SIG-M5 (cell line): ENCODE measurements around the gene CACNG8.
"Not testable (repeated sequence)": the region's sequence is repeated elsewhere in the genome, so short reads cannot be mapped to it uniquely, and the experiment has no call there.

Experiments used
- DNase-seq: peaks from one replicate; lab custom pipeline; 2025; lab: John Stamatoyannopoulos, UW

The CACNG8 gene

DNA sequence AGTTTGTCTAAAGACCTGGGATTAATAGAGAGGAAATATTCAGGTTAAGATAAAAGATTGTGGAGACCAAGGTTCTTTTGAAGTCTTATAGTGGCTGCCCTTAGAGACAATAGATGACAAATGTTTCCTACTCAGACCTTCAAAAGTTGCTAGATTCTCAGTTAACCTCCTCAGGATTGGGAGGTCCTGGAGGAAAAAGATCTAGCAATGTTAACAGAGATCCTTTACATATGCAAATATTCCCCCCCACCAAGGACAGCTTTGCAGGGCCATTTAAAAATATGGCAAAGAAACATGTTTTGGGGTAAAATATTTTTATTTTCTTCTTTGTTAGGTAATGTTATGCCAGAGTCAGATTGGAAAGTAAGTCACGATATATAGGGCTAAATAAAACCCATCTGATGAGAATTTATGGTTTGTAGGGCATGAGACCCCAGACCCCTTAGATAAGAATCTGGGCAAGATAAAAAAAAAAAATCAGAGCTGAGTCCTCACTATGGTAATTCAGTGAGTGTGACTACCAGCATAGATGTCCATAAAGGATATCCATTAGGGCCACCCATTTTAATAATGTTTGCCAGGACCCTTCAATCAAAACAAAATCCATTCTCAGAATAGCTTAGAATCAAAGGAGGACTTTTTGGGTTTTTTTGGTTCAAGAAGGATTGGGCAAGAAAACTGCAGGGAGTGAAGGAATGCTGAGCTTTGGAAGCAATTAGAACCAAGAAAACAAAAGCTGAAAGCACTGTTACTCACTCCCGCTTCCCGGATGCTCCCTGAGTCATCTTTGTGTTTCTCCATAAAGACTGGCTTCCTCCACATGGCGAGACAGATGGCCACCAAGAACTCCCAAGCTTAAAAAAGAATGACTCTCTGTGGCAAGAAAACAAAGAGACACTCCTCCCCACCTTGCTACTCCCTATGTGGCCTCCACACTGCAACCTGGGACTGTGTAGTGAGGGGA is 72.8 kb downstream of the CACNG8 start:
- DNase-seq = no peak

GRCh38 chr19:54036542-54036941 is 73.8 kb downstream of the CACNG8 start:
- not testable (repeated sequence) for DNase-seq
